ENCODE measurements around the gene TGFB1I1.

The TGFB1I1 gene

GRCh38 chr16:31525113-31525512 lies 53.2 kb downstream of the TGFB1I1 start:
- no peak overlapping the region for H3K4me3 Mint-ChIP-seq
- H3K4me1 Mint-ChIP-seq (ENCODE audit: low read depth): peaks cover 2% of the 10 kb centered on the region
- no peaks in the 10 kb centered on the region for H3K36me3 Mint-ChIP-seq (ENCODE audit: low read depth)
- no peak overlapping the region for H3K27ac Mint-ChIP-seq
- no peaks in the 10 kb centered on the region for H3K9me3 Mint-ChIP-seq
- peaks cover 20% of the 10 kb centered on the region for H3K27me3 Mint-ChIP-seq (ENCODE audit: low read depth)

All from T-helper 1 cell treated with Interleukin-12 subunit alpha and Interleukin-12 subunit beta and Interleukin-4 antibody, amounts not matched to agents 30 μg/mL and 1 μg/mL, for 36 hours (primary cell).